Omental fat pad (tissue), 4 donors: ENCODE measurements around the gene ZKSCAN7. TPM values are rescaled to one million over a fixed set of nuclear protein-coding genes. Genes with fewer than 3 reads are reported as not detected.
"Not testable (repeated sequence)": the region's sequence is repeated elsewhere in the genome, so short reads cannot be mapped to it uniquely, and the experiment has no call there.

ENCODE experiments used
- ATAC-seq: fragments of 150-250 bp; one replicate; pipeline ENCODE4 v1.9.1; 2016; ENCODE audit warnings: mild to moderate bottlenecking, moderate library complexity; ENCODE audit not compliant: low FRiP score
- DNase-seq: peaks from one replicate; pipeline ENCODE4 v3.0.0-alpha.2; 2019; ENCODE audit warnings: low spot score
- total RNA-seq, 4 donors: library from RNA; depleted of rRNA; stranded (reverse); fragments of >200 nt; gene quantifications; one replicate each; pipeline ENCODE4 v1.1.0, GENCODE V29; 2016
- TF ChIP-seq, protein P1 (sequence below), 3 donors: fragments of 450-650 bp; IDR thresholded peaks; one replicate each; pipeline ENCODE4 v1.5.1; 2016 to 2017; ENCODE audit warnings: antibody characterized with exemption in 3 of 3, mild to moderate bottlenecking in 3 of 3, moderate library complexity in 2 of 3

The ZKSCAN7 gene
- total RNA-seq, 4 donors from 2014 or later, result 1.8 to 7.6 (median 3.9) TPM

DNA sequence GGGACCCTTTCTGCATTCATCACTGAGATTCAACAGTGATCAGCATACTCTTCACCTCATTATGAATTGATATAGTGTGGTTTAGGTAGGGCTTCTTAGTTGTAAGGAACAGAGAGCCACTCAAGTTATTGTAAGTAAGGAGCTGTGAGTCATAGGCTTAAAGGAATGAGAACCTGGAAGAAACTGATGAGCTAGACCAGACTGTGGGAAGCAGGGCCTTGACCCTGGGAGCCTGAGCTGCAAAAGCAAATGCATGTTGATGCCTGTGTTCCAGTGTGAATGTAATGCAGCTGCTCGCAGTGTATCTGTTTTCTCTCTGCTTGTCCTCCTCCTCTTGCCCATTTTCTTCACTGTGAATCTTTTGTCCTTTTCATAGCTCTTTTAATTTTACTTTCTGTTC is 13.6 kb downstream of the ZKSCAN7 start:
- no peak for DNase-seq
- ATAC-seq, result no peak
- TF ChIP-seq, protein P1, sequence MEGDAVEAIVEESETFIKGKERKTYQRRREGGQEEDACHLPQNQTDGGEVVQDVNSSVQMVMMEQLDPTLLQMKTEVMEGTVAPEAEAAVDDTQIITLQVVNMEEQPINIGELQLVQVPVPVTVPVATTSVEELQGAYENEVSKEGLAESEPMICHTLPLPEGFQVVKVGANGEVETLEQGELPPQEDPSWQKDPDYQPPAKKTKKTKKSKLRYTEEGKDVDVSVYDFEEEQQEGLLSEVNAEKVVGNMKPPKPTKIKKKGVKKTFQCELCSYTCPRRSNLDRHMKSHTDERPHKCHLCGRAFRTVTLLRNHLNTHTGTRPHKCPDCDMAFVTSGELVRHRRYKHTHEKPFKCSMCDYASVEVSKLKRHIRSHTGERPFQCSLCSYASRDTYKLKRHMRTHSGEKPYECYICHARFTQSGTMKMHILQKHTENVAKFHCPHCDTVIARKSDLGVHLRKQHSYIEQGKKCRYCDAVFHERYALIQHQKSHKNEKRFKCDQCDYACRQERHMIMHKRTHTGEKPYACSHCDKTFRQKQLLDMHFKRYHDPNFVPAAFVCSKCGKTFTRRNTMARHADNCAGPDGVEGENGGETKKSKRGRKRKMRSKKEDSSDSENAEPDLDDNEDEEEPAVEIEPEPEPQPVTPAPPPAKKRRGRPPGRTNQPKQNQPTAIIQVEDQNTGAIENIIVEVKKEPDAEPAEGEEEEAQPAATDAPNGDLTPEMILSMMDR (IDR thresholded peaks at IDR 0.05), result no peak

DNA sequence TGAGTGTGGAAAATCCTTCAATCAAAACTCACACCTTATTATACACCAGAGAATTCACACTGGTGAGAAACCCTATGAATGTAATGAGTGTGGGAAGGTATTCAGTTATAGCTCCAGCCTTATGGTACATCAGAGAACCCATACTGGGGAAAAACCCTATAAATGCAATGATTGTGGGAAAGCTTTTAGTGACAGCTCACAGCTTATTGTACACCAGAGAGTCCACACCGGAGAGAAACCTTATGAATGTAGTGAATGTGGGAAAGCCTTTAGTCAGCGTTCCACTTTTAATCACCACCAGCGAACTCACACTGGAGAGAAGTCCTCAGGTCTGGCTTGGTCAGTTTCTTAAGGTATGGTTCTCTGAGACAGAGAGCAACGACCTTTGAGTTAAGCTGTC is 16.0 kb downstream of the ZKSCAN7 start:
- ATAC-seq (no peak), DNase-seq (no peak)
- TF ChIP-seq, protein P1 (IDR thresholded peaks at IDR 0.05), result no peak

DNA sequence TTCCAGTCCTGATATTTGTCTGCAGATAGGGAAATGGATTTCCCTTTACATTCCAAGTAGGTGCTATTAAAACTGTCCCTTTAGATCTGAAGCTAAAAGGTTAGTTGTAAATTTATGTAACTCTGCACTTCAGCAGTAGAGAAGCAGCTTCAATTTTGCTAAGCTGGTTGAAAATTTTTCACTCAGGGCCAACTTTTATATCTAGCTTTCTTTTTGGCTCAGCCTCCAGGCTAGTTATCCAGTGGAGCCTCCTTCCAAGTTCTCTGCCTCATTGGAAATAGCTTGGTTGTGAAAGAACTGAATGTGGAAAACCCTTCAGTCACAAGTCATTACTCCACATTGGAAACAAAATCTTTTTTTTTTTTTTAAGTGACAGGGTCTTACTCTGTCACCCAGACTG is 21.6 kb downstream of the ZKSCAN7 start:
- no peak for ATAC-seq
- no peak for DNase-seq
- TF ChIP-seq, protein P1 (IDR thresholded peaks at IDR 0.05), result no peak

DNA sequence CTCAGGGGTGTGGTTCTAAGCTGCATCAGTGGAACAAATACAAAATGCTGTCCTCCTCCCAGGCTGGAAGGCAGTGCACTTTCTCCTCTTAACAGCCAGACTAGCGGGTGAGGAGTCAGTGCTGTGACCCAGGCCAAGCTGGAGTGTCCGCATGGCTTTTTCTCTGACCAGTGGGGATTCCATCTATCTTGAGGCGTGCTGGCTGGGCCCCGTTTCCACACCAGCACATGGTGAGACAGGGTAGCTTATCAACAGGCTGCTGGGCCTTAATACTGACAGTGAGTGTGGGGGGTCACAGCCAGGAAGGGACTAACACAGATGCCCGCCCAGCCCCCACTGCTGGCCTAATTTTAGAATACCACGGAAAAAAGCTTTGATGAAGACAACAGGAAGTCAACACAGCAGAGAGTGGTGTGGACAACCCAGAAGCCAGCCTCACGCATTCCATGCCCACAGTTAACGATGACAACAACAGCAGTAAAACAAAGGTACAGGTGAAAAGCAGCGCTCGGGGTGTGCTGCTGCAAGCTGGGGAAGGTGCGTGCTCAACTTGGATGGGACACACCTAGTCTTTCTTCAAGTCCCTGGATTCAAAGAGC is 22.5 kb downstream of the ZKSCAN7 start:
- not testable (repeated sequence) for ATAC-seq, DNase-seq

DNA sequence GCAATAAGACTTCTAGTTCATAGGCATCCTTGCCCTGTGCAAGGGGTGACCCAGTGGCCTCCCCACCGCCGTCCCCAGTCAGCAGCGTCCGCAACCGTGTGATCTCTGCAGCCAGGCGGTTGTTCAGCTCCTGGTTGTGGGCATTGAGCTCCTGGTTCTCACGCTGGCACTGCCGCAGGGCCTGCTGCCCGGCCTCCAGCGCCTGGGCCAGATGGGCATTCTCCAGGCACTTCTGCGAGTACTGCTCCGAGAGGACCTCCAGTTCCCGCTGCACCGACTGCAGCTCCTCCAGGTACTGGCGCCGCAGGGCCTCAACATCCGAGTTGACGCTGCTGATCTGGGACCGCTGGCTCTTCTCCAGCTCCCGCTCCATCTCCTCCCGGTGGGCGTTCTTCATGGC is 23.3 kb downstream of the ZKSCAN7 start:
- DNase-seq, ATAC-seq: not testable (repeated sequence)

DNA sequence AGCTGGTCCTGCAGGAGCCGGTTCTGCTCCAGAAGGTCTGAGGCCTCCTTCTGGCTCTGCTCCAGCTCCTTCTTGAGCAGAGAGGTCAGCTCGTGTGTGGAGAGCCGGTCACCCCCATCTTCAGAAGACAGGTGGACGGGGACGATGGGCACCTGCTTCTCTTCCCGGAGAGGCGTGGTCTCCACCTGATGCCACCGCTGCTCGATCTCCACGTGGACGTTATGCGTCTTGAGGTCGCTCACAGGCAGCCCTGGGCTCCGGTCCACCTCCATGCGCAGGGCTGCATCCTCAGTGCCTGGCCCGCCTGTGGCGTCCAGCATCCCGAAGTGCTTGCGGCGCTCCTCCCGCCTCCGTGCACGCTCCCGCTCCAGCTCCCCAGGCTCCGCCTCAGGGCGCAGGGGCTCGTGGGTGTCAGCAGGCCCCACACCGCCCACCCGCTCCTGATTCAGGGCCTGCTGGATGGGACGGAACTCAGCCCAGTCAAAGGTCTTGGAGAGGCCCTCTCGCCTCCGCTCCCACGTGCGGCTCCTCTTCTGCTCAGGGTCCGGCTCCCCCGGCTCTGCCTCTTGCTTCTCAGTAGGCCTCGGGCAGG is 24.0 kb downstream of the ZKSCAN7 start:
- not testable (repeated sequence) for ATAC-seq, DNase-seq

DNA sequence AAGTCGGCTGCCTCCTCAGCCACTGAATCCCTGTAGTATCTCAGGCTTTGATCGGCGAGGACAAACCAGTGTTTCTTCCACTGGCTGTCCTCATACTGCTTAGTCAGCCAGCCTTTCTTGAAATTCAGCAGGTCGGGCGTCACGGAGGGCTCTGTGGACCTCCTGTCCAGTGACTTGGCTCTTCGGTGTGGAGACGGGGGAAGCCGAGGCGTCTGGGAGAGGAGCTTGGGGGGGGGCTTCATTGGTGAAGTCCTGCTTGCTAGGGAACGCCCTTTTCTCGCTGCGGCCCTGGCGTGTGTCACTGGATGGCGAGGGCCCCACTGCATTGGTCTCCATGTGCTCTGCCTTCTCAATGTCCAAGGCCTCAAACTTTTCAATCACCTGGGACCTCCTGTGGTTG is 24.8 kb downstream of the ZKSCAN7 start:
- DNase-seq, ATAC-seq: not testable (repeated sequence)

DNA sequence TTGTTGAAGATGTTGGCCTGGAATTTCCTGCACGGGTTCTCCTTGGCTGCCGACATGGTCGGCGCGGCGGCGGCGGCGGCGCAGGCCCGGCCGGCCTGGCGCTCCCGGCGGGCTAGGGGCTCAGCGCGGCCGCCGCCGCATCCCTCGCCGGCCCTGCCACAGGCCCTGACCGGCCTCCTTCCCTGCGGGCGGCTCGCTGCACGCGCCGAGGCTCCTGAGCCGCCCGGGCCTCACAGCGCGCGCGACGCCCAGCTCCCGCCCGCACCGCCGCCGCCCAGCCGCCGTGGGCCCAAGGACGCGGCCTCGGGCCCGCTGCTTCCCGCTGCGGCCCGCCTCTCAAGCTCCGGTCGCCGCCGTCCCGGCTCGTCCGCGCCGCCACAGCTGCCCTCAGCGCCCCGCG is 26.0 kb downstream of the ZKSCAN7 start:
- ATAC-seq, DNase-seq: not testable (repeated sequence)

DNA sequence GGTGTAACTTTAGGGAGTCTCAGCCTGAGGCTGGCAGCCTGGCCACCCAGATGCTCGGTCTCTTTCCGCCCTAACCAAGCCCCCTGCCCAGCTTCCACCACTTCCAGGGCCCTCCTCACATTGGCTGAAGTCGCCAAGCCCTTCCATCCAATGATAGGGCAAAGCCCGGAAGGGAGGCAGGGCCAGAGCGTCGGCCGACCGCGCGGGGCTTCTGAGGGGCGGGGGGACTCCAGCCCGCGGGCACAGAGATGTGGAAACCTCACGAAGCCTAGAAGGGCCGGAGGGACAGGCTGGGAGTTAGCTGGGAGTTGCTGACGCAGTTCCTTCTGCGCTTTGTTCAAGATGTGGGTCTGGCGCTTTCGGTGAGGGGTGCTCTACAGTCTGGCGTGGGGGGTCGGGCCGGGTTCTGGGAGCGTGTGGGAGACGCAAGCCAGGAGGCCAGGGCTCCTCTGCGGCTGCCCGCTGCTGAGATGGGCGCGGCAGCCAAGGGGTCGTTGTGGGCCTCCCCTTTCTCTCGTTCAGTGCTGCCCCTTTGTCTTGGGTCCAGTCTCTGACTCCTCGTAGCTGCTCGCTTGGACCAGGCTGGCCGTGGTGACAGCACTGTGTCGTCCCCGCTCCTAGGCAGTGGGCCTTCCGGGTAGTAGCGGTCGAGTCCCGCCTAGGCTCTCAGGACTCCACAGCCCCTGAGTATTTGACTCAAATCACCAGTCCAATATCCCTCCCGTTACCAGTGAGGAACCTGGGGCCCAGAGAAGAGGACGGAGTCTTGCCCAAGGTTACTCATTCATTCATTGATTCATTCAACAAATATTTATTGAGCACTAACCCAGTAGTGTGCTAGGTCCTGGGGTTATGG is 29.9 kb downstream of the ZKSCAN7 start, which contains the start of gene ZNF660:
Gene ZNF660, plus strand, starts transcription at position 319 of the 856 bp plus-strand sequence. CDS start 9,230 bp downstream, outside the sequence.
- ATAC-seq, result peak; percentile 90
- TF ChIP-seq, protein P1 (IDR thresholded peaks at IDR 0.05), result no peak

More for the DNA sequence above, 29.9 kb downstream of the ZKSCAN7 start, which contains the start of gene ZNF660:
- DNase-seq, result no peak
